Mesenchymal stem cell (in vitro differentiated cells and primary cell): ENCODE results near the gene MRPL34.
A peak's percentile ranks its signal among the peaks of the same experiment; 100 is the strongest.

Source experiments
- DNase-seq: peaks from one replicate; pipeline ENCODE4 v3.0.0-alpha.2; 2013
- H2AFZ ChIP-seq: one replicate; pipeline ENCODE4 v1.6.1; 2013; ENCODE audit warnings: low read depth, mild to moderate bottlenecking, control low read depth, inconsistent platforms, low read length, moderate library complexity
- H2AK5ac ChIP-seq: 2 replicates; pipeline ENCODE4 v1.6.1; 2013; ENCODE audit warnings: low read length, moderate library complexity, mild to moderate bottlenecking, inconsistent platforms; ENCODE audit not compliant: severe bottlenecking
- H2BK120ac ChIP-seq: one replicate; pipeline ENCODE4 v1.6.1; 2013; ENCODE audit warnings: low read depth, mild to moderate bottlenecking, inconsistent platforms, low read length, moderate library complexity
- H2BK12ac ChIP-seq, 2 experiments: one replicate each; pipeline ENCODE4 v1.6.1; 2013; ENCODE audit warnings: inconsistent platforms in 2 of 2, low read length in 2 of 2, mild to moderate bottlenecking in 2 of 2, moderate library complexity in 2 of 2, control low read depth in 1 of 2
- H2BK15ac ChIP-seq: one replicate; pipeline ENCODE4 v1.6.1; 2013; ENCODE audit warnings: mild to moderate bottlenecking, low read depth, inconsistent platforms; ENCODE audit not compliant: poor library complexity, severe bottlenecking
- H2BK5ac ChIP-seq: 2 replicates; pipeline ENCODE4 v1.6.1; 2013; ENCODE audit warnings: low read depth, mild to moderate bottlenecking, low read length, control low read depth, inconsistent platforms; ENCODE audit not compliant: poor library complexity, severe bottlenecking
- H3K14ac ChIP-seq, 2 experiments: one replicate each; pipeline ENCODE4 v1.6.1; 2013; ENCODE audit warnings: inconsistent platforms in 2 of 2, low read length in 2 of 2, control low read depth in 1 of 2, mild to moderate bottlenecking in 1 of 2, moderate library complexity in 1 of 2
- H3K18ac ChIP-seq, 2 experiments: one replicate each; pipeline ENCODE4 v1.6.1; 2013; ENCODE audit warnings: inconsistent platforms in 2 of 2, low read length in 2 of 2, control low read depth in 1 of 2, low read depth in 1 of 2, mild to moderate bottlenecking in 1 of 2
- H3K23ac ChIP-seq, 2 experiments: one replicate each; pipeline ENCODE4 v1.6.1; 2013; ENCODE audit warnings: inconsistent platforms in 2 of 2, low read length in 2 of 2, mild to moderate bottlenecking in 2 of 2, moderate library complexity in 2 of 2, control low read depth in 1 of 2
- H3K27ac ChIP-seq: 2 replicates; pipeline ENCODE4 v1.5.1; 2013; ENCODE audit warnings: mild to moderate bottlenecking, moderate library complexity, low read length, control low read depth, inconsistent platforms; ENCODE audit not compliant: poor library complexity, severe bottlenecking
- H3K27me3 ChIP-seq, 2 experiments: 2 replicates each; pipeline versions ENCODE4 v1.6.1 to v1.7.0; 2013; ENCODE audit warnings: low read length in 2 of 2, mild to moderate bottlenecking in 2 of 2, moderate library complexity in 2 of 2, control low read depth in 1 of 2, inconsistent platforms in 1 of 2; ENCODE audit not compliant: control insufficient read depth in 1 of 2, insufficient read depth in 1 of 2
- H3K36me3 ChIP-seq, 2 experiments: 2 replicates each; pipeline versions ENCODE4 v1.6.1 to v1.7.0; 2013; ENCODE audit warnings: low read length in 2 of 2, control low read depth in 1 of 2, inconsistent platforms in 1 of 2, low read depth in 1 of 2, mild to moderate bottlenecking in 1 of 2; ENCODE audit not compliant: insufficient read depth in 2 of 2, control insufficient read depth in 1 of 2
- H3K4ac ChIP-seq, 2 experiments: one replicate each; pipeline ENCODE4 v1.6.1; 2013; ENCODE audit warnings: inconsistent platforms in 2 of 2, low read length in 2 of 2, mild to moderate bottlenecking in 2 of 2, moderate library complexity in 2 of 2, control low read depth in 1 of 2, low read depth in 1 of 2
- H3K4me1 ChIP-seq: 2 replicates; pipeline ENCODE4 v1.6.1; 2013; ENCODE audit warnings: low read depth, low read length, control low read depth; ENCODE audit not compliant: control insufficient read depth, insufficient read depth
- H3K4me2 ChIP-seq: 2 replicates; pipeline ENCODE4 v1.6.1; 2013; ENCODE audit warnings: low read length, mild to moderate bottlenecking, inconsistent platforms; ENCODE audit not compliant: poor library complexity, severe bottlenecking
- H3K4me3 ChIP-seq, 2 experiments: 2 replicates each; pipeline versions ENCODE4 v1.5.1 to v1.7.0; 2013; ENCODE audit warnings: low read length in 2 of 2, mild to moderate bottlenecking in 2 of 2, control low read depth in 1 of 2, low read depth in 1 of 2; ENCODE audit not compliant: insufficient read depth in 1 of 2
- H3K79me1 ChIP-seq: replicated peaks from 2 replicates; pipeline ENCODE4 v1.6.1; 2013; ENCODE audit warnings: mild to moderate bottlenecking, control low read depth, low read length, inconsistent platforms; ENCODE audit not compliant: poor library complexity, severe bottlenecking
- H3K9ac ChIP-seq: 2 replicates; pipeline ENCODE4 v1.7.0; 2013; ENCODE audit warnings: mild to moderate bottlenecking, low read length, moderate library complexity
- H3K9me3 ChIP-seq: 2 replicates; pipeline ENCODE4 v1.7.0; 2013; ENCODE audit warnings: mild to moderate bottlenecking, low read length; ENCODE audit not compliant: control insufficient read depth
- H4K8ac ChIP-seq: one replicate; pipeline ENCODE4 v1.6.1; 2013; ENCODE audit warnings: inconsistent platforms, mild to moderate bottlenecking, low read length, moderate library complexity
- H4K91ac ChIP-seq: one replicate; pipeline ENCODE4 v1.6.1; 2013; ENCODE audit warnings: mild to moderate bottlenecking, low read length, inconsistent platforms
- WGBS: methylation state at CpG from one replicate; pipeline ENCODE4 v1.1.7; 2013; ENCODE audit warnings: mixed read lengths; 5-methylcytosine and 5-hydroxymethylcytosine counted together

Gene MRPL34

GRCh38 chr19:17311455-17312188 is 6.0 kb downstream of the MRPL34 start:
- H3K9ac ChIP-seq, result peak overlapping the region; percentile 42
- no peaks in the 10 kb centered on the region for H3K9me3 ChIP-seq
- 47% methylated on average over 11 of the region's 11 CpGs for WGBS
- peaks cover 25 to 38% of the 10 kb centered on the region in 2 experiments for H3K36me3 ChIP-seq
- H3K27ac ChIP-seq, result peak overlapping the region; percentile 69
- no peak overlapping the region for H2BK5ac ChIP-seq
- H2AK5ac ChIP-seq, result peak overlapping the region; percentile 17
- H2BK15ac ChIP-seq, result no peak overlapping the region
- no peak overlapping the region for H2BK12ac ChIP-seq
- no peak overlapping the region for H2AFZ ChIP-seq
- no peak overlapping the region for H2BK120ac ChIP-seq
- no peak overlapping the region for H4K91ac ChIP-seq
- no peak overlapping the region for H4K8ac ChIP-seq
- H3K18ac ChIP-seq, result peak overlapping the region in 1 of 2 experiments; percentile 29
- H3K4ac ChIP-seq, result peak overlapping the region in 1 of 2 experiments; percentile 34
- H3K27me3 ChIP-seq, result no peaks in the 10 kb centered on the region
- H3K23ac ChIP-seq, result peak overlapping the region in 1 of 2 experiments; percentile 28
- no peak overlapping the region for H3K14ac ChIP-seq
- peaks cover 31% of the 10 kb centered on the region for H3K79me1 ChIP-seq
- DNase-seq, result peak; percentile 90
- peak overlapping the region in 1 of 2 experiments; percentile 12 for H3K4me3 ChIP-seq
- peak overlapping the region; percentile 14 for H3K4me2 ChIP-seq
- peaks cover 30% of the 10 kb centered on the region for H3K4me1 ChIP-seq

GRCh38 chr19:17312189-17313113 is 6.8 kb downstream of the MRPL34 start:
- H2AFZ ChIP-seq, result no peak overlapping the region
- no peaks in the 10 kb centered on the region for H3K27me3 ChIP-seq
- no peak overlapping the region for H2BK15ac ChIP-seq
- H3K4me1 ChIP-seq, result peaks cover 30% of the 10 kb centered on the region
- no peak overlapping the region for H3K14ac ChIP-seq
- no peak overlapping the region for H4K8ac ChIP-seq
- WGBS, result 85% methylated on average over 20 of the region's 20 CpGs
- peak overlapping the region in 1 of 2 experiments; percentile 34 for H3K4ac ChIP-seq
- H3K9me3 ChIP-seq, result no peaks in the 10 kb centered on the region
- H3K9ac ChIP-seq, result peak overlapping the region; percentile 42
- no peak overlapping the region for H2BK120ac ChIP-seq
- H2BK12ac ChIP-seq, result peak overlapping the region in 1 of 2 experiments; percentile 17
- peak overlapping the region; percentile 15 for H4K91ac ChIP-seq
- H2AK5ac ChIP-seq, result peak overlapping the region; percentile 13
- peak overlapping the region; percentile 69 for H3K27ac ChIP-seq
- DNase-seq, result no peak
- H3K18ac ChIP-seq, result peak overlapping the region in 1 of 2 experiments; percentile 29
- H3K4me2 ChIP-seq, result peak overlapping the region; percentile 14
- H3K36me3 ChIP-seq, result peaks cover 25 to 45% of the 10 kb centered on the region in 2 experiments
- H2BK5ac ChIP-seq, result no peak overlapping the region
- H3K23ac ChIP-seq, result peak overlapping the region in 1 of 2 experiments; percentile 6
- peak overlapping the region in 1 of 2 experiments; percentile 12 for H3K4me3 ChIP-seq
- H3K79me1 ChIP-seq, result peaks cover 29% of the 10 kb centered on the region

- H3K27me3 ChIP-seq, result no peaks in the 10 kb centered on the region
- H3K4me3 ChIP-seq, result no peak overlapping the region
- no peak overlapping the region for H3K9ac ChIP-seq
- H2BK120ac ChIP-seq, result no peak overlapping the region
- no peak overlapping the region for H4K91ac ChIP-seq
- H2BK15ac ChIP-seq, result no peak overlapping the region
- H2AK5ac ChIP-seq, result no peak overlapping the region
- H3K23ac ChIP-seq, result no peak overlapping the region
- H3K4ac ChIP-seq, result no peak overlapping the region
- H2BK5ac ChIP-seq, result no peak overlapping the region
- no peak overlapping the region for H3K14ac ChIP-seq
- H3K36me3 ChIP-seq, result peaks cover 29 to 59% of the 10 kb centered on the region in 2 experiments
- no peak overlapping the region for H3K27ac ChIP-seq
- DNase-seq, result no peak
- H3K4me1 ChIP-seq, result peaks cover 28% of the 10 kb centered on the region
- WGBS, result over 99% methylated on average over 19 of the region's 19 CpGs
- H3K9me3 ChIP-seq, result no peaks in the 10 kb centered on the region
- no peak overlapping the region for H4K8ac ChIP-seq
- H3K4me2 ChIP-seq, result no peak overlapping the region
- peaks cover 29% of the 10 kb centered on the region for H3K79me1 ChIP-seq
- H3K18ac ChIP-seq, result no peak overlapping the region
- no peak overlapping the region for H2AFZ ChIP-seq
- no peak overlapping the region for H2BK12ac ChIP-seq
Observed at GRCh38 chr19:17314007-17314593, 8.4 kb downstream of the MRPL34 start.
